ENCODE data around the gene DVL1. TPM values are rescaled to one million over a fixed set of nuclear protein-coding genes. Genes with fewer than 3 reads are reported as not detected.

DVL1 gene
- total and polyA plus RNA-seq, 9 of the 15 experiments (the other 6 are each of a cell fraction or from before 2014, with no cell fraction given), result 0.62 to 135 (median 24.3) TPM

- 90% methylated on average over 7 of the region's 7 CpGs for WGBS (ENCODE audit: insufficient coverage, low coverage, missing lambda C conversion rate)
- H2AFZ ChIP-seq (ENCODE audit: low read depth, low read length), result no peak overlapping the region
- TF ChIP-seq PHB (CRISPR knock-in tag; IDR thresholded peaks at IDR 0.05) (no peak), E2F6 (IDR thresholded peaks at IDR 0.05; ENCODE audit: borderline replicate concordance in 1 of 2, extremely low read depth in 1 of 2, insufficient read depth in 1 of 2, insufficient read length in 1 of 2, low read depth in 1 of 2, low read length in 1 of 2, poor library complexity in 1 of 2, severe bottlenecking in 1 of 2) (no peak), SFPQ (IDR thresholded peaks at IDR 0.05; ENCODE audit: low read depth, low read length) (no peak), DACH1 (IDR thresholded peaks at IDR 0.05; ENCODE audit: partially characterized antibody) (no peak), MBD1 (CRISPR knock-in tag; IDR thresholded peaks at IDR 0.05) (no peak), ATF3 (IDR thresholded peaks at IDR 0.05) (no peak), ATF3 (CRISPR knock-in tag; conservative IDR thresholded peaks at IDR 0.05) (no peak), HES1 (IDR thresholded peaks at IDR 0.05; ENCODE audit: low read depth) (no peak), FOXJ3 (CRISPR knock-in tag; IDR thresholded peaks at IDR 0.05) (no peak), E2F5 (CRISPR knock-in tag; IDR thresholded peaks at IDR 0.05) (no peak), POLR2B (IDR thresholded peaks at IDR 0.05; ENCODE audit: low read depth, partially characterized antibody) (no peak), ZNF280B (CRISPR knock-in tag; IDR thresholded peaks at IDR 0.05) (no peak), SNIP1 (IDR thresholded peaks at IDR 0.05; ENCODE audit: low read depth) (no peak)
These were observed 44.9 kb upstream of the DVL1 start for GRCh38 chr1:1394116-1394515.

More at GRCh38 chr1:1394116-1394515, 44.9 kb upstream of the DVL1 start:
- H3K4me2 ChIP-seq (ENCODE audit: insufficient read depth, low read length), result no peak overlapping the region
- H3K27ac ChIP-seq (ENCODE audit: extremely low read depth, low read depth, low read length), result no peak overlapping the region
- in situ Hi-C loops (cut with MboI), result no loop called here
- H3K79me2 ChIP-seq (ENCODE audit: control insufficient read depth, insufficient read depth, low read length), result peaks cover 56% of the 10 kb centered on the region
- H3K9me1 ChIP-seq (ENCODE audit: control insufficient read depth, insufficient read depth, low read length), result no peaks in the 10 kb centered on the region
- ChIA-PET CTCF (ENCODE audit: low intra/inter-chr PET ratio) (no interaction called here), POLR2A (no interaction called here)
- intact Hi-C loops (cut with micrococcal nuclease), result loop anchor here (10.0 kb wide), 1 partner anchor 121 kb away; the partner anchor contains the start of gene ATAD3A
- peaks cover 86% of the 10 kb centered on the region for H3K36me3 ChIP-seq (ENCODE audit: control insufficient read depth, insufficient read depth, low read length)
- no peak overlapping the region for H3K4me3 ChIP-seq
- H3K9me3 ChIP-seq (replicated peaks; ENCODE audit: control insufficient read depth, insufficient read depth, low read depth, low read length), result no peaks in the 10 kb centered on the region
- no peaks in the 10 kb centered on the region for H4K20me1 ChIP-seq (replicated peaks; ENCODE audit: control insufficient read depth, insufficient read depth, low read length)
- no peak overlapping the region for H3K9ac ChIP-seq (ENCODE audit: insufficient read depth in 1 of 2, low read depth in 2 of 2, low read length in 2 of 2)
- H3K4me1 ChIP-seq (replicated peaks in 1 of 2; ENCODE audit: control insufficient read depth in 2 of 2, insufficient read depth in 2 of 2, low read length in 2 of 2), result peaks cover 16 to 20% of the 10 kb centered on the region in 2 experiments
- ATAC-seq, result no peak
- DNase-seq (ENCODE audit: extremely low read depth in 1 of 4, low spot score in 3 of 4), result no peak
- no peak for FAIRE-seq
- no TSS peak for BruUV-seq (replicated peaks)
- no peaks in the 10 kb centered on the region for H3K27me3 ChIP-seq (ENCODE audit: control insufficient read depth in 2 of 2, insufficient read depth in 2 of 2, low read length in 2 of 2)
